GM21423 (cell line): ENCODE data around the gene PSIP1.
A peak's percentile ranks its signal among the peaks of the same experiment; 100 is the strongest.
"Not testable (repeated sequence)": the region's sequence is repeated elsewhere in the genome, so short reads cannot be mapped to it uniquely, and the experiment has no call there.

Experiments
- ATAC-seq: cut with Tn5 transposase; IDR thresholded peaks from one replicate; pipeline ENCODE4 v1.9.1; 2021; ENCODE audit warnings: mild to moderate bottlenecking, moderate library complexity; ENCODE audit not compliant: unreplicated experiment

Gene PSIP1

DNA sequence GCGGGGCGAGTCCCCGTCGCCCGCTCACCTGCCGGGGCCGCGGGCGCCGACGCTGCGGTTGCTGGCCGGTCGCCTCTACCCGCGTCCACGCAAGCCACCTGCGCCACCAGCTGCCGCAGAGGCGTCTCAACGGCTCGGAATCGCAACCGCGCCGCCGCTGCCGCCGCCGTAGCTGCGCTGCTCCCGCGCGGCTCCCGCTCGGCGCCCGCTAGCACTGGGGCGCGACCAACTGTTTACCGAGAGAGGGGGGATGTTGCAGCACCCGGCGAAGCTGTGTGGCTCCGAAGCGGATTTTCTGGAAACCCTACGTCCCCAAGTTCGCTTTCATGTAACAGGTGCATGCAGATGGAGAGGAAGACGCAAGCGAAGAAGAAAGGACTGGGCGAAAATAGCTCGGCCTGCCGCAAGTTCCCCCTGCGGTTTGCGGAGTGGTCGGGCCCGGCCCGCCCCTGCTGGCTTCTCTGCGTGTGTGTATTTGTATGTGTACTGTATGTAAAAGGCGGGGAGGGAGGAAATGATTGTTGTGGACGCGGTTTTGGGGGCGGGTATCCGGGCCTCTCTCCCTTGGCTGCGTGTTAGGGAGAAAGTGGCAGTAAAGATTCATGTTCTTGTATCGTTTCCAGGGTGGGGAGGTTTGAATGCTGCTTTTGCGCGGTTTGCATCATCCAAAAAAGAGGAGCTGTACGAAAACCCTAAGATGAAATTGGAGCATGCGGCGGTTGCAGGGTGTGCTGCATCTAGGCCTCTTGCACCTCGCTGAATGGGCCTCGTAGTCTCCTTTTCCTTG, at the start of gene PSIP1:
Gene PSIP1, minus strand, starts transcription at position 182 of the 787 bp plus-strand sequence. CDS start 782 bp downstream, outside the sequence.
- ATAC-seq, result peak; percentile 87

DNA sequence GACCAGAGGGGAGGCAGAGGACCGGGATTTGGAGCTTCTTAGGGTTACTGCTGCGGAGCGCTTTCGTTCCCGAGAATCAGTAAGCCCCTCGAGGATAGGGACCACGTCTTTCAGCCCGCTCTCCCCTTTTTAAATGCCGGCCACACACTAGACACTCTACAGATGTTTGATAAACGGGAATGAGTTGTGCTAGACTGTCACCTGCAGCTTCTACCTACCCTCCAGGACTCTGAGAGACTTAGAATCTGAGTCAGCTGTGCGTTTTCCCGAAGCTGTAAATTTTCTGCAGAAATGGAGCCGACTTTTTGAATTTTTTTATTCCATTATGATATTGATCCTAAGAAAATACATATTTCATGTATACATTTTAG, 42.7 kb upstream of the PSIP1 start:
- peak; percentile 13 for ATAC-seq

DNA sequence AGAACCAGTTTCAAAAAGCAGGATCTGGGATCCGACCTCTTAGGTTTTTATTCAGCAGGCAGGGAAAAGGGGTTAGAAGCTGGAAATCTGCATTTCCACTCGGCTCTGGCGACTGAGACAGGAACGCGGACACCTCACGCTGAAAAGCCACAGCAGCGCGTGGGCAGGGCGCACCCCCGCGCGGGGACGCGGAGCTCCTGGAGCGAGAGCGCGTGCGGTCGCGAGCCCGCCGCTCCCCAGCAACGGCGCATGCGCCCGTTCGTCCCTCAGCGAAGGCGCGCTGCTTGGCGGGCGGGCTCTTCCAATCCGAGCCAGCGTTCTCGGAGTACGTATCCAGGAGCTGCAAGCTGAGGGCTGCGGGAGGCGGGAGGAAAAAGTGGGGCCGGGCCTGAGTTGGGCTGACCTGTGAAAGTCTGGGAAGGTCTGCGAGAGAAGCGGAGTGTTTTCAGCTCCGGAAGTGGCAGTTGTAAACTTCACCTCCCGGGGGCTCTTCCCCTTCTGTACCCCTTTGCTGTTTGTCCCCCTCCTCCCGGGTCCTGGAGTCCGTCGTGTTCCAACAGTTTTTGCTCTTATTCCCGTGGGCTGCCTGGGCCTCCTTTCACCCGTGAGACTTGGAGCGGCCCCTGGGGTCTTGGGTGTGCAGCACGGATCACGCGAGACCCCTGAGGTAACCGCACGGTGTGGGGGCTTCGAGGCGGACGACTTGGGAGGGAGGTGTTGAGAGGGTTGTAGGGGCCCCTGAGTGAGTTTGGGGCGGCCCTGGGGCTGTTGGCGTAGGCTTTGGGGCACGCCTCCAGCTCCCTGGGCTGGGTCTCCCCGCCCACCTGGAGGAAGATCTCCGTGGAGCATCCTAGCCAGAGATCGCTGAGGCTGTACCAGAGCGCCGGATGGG, 42.1 kb upstream of the PSIP1 start, which contains the start of gene CCDC171:
Gene CCDC171, plus strand, starts transcription at position 408 of the 892 bp plus-strand sequence. CDS start 11,046 bp downstream, outside the sequence.
- peak; percentile 80 for ATAC-seq

DNA sequence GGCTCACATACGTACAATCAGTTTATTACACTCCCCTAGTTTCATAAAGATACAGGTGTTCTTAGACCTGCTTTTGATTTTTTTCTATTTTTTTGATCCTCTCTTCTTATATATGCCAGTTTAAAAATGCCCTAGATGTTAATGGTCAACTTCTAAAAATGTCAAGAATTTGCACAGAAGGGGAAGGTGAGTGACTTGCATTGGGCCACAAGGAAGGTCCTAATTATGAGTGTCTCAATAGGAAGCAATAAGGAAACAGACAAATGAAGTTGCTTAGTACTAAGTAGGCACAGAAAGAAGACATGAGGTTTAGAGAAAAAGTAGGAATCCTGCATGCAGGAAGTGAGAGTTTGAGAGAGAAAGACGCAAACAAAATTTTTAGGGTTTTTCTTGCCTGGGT, 38.8 kb upstream of the PSIP1 start:
- no peak for ATAC-seq

DNA sequence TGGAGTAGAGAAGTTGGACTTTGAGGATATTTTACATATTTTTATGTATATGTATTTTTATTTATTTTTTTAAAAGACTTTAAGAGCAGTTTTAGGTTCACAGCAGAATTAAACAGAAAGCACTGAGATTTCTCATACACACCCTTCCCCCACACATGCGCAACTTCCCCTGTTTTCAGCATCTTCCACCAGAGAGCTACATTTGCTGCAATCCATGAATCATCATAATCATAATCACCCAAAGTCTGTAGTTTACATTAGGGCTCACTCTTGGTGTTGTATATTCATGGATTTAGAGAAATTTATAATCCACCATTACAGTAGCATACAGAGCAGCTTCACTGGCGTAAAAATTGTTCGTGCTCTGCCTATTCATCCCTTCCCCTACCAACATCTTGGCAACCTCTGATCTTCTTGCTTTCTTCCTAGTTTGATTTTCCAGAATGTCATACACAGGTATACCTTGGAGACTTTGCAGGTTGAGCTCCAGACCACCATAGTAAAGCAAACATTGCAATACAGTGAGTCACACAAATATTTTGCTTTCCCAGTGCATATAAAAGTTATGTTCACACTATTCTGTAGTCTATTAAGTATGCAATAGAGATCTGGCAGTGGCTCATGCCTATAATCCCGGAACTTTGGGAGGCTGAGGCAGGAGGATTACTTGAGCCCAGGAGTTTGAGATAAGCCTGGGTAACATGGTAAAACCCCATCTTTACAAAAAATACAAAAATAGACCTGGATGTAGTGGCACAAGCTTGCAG, 32.5 kb upstream of the PSIP1 start:
- no peak for ATAC-seq

DNA sequence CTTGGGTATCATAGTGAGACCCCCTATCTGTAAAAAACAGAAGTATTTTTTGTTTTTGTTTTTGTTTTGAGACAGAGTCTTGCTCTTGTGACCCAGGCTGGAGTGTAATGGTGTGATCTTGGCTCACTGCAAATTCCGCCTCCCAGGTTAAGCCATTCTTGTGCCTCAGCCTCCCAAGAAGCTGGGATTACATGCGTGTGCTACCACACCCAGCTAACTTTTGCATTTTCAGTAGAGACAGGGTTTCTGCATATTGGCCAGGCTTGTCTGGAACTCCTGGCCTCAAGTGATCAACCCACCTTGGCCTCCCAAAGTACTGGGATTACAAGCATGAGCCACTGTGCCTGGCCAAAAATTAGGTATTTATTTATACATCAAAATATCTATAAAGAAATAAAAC, 31.9 kb upstream of the PSIP1 start:
- ATAC-seq, result no peak

DNA sequence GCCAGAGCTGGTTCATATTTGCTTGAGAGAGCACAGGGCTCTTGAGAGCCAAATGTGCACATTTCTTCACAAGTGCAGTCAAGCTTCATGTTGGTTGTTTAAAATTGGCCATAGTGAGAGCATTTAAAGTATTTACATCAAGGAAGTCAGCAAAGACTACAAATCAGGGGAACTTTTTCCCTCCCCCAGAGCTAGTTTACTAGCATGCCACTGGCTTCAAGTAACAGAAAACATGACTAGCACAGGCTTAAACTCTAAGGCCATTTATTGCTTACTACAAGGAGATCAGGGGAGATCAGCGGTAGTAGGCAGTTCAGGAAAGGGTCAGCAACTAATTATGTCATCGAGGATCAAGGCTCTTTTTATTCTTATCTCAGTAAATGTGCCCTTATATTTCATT, 31.1 kb upstream of the PSIP1 start:
- no peak for ATAC-seq

DNA sequence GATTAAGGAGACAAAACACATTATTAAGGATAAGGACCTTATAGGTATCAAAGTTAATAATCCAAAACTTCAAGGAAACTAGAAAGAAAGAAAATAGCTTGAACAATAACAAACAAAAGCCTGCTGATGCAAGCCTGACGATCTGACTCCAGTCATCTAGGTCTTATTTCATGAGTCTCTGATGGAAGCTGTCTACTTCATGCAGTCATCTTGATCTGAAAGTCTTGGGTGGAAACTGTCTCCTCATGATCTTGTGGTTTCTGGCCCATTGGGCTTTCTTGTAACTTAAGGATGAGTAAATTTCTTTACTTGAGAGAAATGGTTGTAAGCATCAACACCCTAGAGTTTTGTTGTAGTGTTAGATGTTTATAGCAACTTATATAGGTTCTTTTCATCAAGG, 20.6 kb upstream of the PSIP1 start:
- ATAC-seq, result peak; percentile 37

DNA sequence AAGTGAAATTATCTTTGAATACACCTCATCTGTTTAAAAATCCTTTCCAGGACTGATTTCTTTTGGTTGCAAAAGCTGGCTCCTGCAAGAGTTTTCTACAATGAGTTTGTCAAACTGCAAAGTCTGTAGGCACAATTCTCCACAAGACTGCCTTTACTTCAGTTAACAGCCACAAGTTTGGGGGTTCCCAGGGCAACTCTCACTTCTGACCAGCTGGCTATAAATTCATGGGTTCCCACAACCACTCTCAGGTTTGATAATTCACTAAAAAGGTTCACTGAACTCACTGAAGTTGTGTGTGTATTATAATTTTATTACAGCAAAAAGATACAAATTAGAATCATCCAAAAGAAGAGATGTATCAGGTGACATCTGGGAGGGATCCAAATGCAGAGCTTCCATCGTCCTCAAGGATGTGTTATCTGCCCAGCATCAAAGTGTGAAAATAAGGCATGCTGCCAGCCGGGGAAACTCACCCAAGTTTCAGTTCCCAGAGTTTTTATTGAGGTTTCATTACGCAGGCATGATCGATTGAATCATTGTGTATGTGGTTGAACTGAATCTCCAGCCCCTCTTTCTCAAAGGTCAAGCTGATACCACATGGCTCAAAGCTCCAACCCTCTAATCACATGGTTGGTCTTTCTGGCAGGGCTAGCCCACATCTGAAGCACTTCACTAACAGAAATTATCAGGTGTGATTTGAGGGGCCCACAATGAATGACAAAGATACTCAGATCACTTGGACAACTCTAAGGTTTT, 19.0 kb upstream of the PSIP1 start:
- peak; percentile 88 for ATAC-seq

DNA sequence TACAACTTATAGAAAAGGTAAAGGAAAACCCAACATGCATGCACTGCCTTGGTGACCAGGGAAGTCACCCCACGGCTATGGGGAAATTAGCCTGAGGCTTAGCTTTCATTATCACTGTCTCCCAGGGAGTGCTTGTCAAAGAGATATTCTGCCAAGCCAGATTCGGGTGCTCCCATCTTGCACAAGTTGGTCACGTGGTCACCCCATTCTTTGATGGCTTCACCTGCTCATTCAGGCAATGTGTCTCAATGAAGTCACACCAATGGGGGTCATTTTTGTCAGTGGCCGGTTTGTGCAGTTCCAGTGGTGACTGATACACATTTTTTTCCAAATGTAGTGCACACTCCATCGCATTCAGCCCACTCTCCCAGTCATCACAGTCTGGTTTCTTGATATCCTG, 16.3 kb upstream of the PSIP1 start:
- ATAC-seq, result not testable (repeated sequence)

DNA sequence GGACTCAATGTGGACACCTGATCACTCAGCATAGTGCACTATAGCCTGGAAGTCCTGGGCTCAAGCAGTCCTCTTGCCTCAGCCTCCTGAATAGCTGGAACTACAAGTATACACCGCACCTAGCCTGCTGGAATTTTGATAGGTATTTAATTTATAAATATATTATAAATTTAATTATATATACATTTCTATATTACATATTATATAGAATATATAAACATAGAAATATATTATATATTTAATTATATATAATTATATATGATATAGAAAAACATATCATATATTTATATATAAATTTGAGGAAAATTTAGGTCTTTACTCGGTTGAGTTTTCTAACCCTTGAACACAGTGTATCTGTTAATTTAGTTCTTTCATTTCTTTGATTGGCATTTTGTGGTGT, 15.2 kb upstream of the PSIP1 start:
- no peak for ATAC-seq

DNA sequence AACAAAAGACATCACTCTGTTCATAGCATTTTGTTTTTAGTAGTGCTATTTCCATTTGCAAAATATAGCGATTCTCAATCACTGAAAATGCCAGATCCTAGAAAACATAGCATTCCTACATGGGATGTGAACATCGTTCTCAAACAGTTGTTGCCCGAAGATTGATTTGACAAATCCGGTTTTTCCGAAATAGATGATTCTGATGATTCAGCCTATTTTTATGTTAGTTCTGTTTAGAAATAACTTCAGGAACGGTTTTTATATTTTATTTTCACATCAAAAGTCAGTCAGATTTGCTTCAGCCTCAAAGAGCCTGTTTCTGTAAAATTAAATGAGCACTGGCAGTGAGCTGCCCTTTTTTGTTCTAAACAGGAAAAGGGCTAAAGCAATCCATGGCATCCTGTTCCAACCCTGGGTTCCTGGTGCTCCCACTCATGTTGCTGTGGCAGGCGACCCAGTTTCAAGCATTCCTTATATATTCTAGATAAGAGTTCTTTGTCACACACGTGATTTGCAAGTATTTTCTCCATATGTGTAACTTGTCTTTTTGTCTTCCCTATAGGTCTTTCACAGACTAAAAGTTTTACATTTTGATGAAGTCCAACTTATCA, 14.2 kb upstream of the PSIP1 start:
- ATAC-seq, result no peak

DNA sequence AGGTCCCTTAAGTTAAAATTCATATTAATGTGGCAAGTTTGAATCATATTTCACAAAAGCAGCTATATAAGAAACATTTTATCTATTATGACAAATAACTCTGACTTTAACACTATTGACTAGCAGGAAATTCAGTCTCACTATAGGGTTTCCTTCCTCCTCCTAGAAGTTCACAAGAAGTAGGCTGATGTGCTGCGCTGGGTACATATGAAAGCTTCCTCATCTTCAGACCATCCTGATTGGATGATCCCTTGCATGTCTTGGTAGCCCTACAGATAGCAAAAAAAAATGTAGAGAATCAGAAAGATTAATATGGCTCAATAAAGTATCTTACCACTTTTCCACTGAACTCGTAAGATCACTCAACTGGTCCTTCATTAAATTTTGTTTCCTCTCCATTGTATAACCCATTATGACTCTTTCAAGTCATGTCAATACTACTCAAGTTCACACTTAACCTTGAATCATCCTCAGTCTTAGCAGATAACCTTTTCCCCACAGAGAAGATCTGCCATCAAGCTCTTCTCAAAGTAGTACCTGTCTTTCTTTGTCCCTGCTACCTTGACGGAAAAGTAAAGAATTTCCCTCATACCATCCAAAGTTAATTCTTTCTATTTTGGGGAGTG, 11.5 kb upstream of the PSIP1 start:
- ATAC-seq, result no peak

DNA sequence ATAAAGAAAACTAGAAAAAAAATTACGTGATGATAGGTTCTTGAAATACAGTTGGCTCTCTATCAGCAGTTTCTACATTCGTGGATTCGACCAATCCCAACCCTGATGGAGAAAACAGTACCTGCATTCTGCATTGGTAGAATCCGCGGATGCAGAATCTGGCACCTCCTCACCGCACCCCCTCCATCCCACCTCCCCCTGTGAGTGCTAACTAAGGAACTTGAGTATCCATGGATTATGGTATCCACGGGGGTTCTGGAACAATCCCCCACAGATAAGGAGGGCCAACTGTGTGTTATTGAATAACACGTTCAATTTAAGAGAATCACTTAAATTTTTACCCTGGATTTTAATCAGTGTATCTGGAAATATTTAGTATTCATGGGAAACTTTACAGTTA, 10.5 kb upstream of the PSIP1 start:
- ATAC-seq, result no peak

DNA sequence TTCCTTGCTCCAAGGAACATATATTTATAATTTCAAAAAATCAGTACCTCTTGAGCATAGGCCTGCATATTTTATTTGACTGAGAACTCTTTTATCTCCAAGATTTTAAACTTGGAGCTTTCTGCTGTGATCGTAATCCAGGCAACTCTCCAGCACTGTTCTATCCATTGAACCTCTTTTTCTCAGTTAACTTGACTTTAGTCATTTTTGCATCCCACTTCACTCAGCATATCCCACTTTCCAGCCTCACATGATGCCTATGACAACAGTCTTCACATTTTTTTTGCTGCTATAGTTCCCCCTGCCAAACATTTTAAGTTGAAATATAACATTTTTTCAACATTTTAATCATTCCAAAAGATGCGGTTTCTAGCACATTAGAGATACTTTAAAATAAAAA, 9.1 kb upstream of the PSIP1 start:
- no peak for ATAC-seq

DNA sequence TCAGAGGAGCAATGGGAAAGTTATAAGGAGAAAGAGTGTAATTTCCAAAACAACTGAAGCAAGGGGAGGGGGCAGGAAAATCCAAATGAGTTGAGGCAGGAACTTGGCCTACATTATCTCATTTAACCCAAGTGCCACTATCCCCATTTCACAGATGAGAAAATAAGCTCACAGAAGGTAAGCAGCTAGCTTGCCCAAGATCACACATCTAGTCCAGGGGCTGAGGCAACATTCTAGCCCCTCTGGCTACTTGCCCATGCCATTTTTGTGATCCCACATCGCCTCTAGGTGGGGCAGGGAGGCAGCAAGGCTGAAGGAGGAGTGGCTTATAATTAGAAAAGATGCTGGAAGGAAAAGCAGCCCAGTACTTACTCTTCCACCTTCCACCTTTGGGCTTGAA, 2.6 kb upstream of the PSIP1 start:
- ATAC-seq, result no peak

DNA sequence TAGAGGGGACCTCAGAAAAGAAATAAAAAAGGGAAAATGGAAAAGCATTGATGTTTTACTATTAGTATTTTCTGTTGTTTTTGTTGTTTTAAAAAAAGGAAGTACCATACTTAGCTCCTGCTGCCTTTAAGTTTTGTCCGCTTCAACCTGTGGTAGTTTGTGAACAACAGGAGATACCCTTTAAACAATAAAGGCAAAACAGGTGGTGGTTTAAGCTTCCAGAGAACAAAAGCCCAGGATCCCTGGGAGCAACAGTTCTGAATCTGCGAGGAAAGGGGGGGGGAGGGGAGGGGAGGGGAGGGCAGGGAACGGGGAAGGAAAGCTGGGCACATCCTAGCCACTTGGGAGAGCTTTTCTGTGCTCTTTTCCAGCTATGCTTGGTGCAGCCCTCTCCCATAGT, 2.1 kb upstream of the PSIP1 start:
- ATAC-seq, result no peak

DNA sequence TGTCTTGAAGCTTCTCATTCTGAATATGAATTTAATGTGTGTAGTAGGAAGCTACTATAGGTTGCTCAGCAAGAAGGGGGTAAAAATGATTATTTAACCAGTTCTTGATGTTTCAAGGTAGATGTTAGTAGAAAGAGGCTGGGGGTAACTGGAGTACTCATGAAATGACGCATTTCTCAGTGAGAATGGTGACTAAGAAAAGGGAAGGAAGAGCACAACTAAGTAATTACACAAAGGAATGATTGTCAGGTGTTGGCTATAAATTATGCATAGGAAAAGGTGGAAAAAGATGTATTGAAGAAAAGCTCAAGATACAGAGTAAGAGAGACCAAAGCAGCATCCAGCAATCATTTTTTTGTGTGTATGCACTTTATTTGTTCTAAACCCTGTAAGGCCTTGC, 1.4 kb upstream of the PSIP1 start:
- ATAC-seq, result no peak

DNA sequence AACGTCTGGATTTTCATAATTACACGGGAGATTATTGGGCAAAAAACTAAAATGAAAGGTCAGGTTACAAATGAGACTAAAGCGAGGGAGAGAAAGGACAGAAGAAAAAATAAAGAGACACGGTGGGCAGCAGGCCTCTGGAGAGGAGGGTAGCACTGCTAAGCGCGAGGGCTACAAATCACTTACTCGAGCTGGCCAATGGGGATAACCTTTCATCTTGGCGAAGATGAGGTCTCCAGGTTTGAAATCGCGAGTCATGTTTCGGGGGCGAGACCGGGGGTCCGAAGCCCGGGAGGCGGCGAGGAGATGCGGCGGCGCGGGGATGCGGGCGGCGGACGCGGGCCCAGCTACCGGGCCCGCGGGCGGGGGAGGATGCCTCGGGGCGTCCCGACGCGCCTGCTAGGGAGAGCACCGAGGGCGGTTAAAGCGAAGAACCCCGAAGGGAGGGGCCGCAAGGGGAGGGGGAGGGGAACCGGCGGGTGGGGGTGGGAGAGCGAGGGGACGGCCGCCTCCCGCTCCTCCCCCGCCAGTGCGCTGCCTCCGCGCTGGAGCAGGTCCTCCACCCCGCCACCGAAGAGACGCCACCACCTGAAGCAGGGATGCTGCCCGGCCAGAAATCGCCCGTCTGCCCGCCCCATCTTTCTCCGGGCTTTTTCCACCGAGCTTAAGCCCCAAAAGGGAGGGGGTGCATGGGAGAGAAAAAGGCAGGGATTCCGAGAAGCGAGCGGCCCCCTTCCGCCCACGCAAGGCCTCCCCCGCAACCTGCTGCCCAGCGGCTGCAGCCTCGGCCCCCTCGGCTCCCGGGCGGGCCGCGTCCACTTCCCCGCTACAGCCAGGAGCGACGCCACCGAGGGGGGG, 610 bp downstream of the PSIP1 start:
- peak; percentile 37 for ATAC-seq
